Effector CD8-positive, alpha-beta T cell (primary cell): ENCODE measurements around the gene CCT4.
A peak's percentile ranks its signal among the peaks of the same experiment; 100 is the strongest.
"Not testable (repeated sequence)": the region's sequence is repeated elsewhere in the genome, so short reads cannot be mapped to it uniquely, and the experiment has no call there.

Experiments
- DNase-seq: peaks from one replicate; lab custom pipeline; 2025; lab: John Stamatoyannopoulos, UW
- total RNA-seq, 4 experiments: gene quantifications; one replicate each; lab custom pipeline; 2026; lab: John Stamatoyannopoulos, UW

CCT4 gene
- 148 to 404 (median 164) reads per million in 4 experiments for total RNA-seq

DNA sequence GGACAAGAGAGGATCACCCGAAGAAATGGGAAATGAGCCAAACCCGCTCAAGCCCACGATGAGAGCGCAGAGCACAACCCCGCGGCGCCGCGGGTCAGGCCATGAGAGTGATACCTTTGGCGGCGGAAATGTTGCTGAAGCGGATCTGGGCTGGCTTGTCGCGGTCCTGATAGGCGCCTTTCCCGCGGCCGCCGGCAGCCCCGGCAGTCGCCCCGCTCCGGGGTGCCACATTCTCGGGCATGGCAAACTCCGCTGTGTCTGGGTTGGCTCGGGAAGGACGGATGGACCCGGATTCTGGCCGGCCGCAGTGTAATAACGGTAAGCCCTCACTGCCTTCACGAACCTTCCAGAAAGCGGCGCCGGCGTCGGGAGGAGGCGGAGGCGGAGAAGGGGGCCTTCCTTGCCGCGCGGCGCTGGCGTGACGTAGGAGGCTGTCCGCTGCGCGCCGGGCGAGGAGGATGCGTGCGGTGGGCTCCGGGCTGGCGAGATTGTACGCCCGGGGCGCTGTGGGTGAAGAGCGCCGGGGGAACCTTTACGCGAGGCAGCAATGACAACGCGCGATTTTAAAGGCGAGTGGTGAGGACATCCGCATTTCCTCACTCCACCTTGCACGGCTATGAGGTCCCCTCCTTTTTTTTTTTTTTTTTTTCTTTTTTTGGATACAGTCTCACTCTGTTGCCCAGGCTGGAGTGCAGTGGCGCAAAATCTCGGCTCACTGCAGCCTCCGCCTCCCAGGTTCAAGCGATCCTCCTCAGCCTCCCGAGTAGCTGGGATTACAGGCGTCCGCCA is at the start of gene CCT4:
CCT4 (minus strand) TSS at position 390 of the 789 bp plus-strand sequence; CDS start at position 241, 149 bp downstream.
- peak; percentile 88 for DNase-seq

GRCh38 chr2:61937886-61938285 is 49.4 kb upstream of the CCT4 start:
- DNase-seq: no peak

DNA sequence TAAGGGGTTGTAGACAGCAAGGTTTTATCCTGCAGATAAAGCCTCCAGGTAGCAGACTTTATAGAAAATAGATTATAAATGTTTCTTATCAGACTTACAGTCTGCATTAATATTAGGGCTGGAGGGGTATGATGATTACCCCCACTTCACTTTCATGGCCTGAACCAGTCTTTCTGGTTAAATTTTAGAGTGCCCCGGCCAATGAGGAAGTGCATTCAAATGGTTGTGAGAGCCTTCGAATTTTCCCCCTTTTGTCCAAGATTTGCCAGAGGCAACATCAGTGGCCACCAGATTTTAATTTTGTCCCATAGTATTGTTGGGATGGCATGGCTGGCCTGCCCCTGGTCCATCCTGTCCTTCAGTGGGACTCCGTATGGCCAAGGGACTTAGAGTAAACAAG is 48.6 kb upstream of the CCT4 start:
- DNase-seq: no peak

GRCh38 chr2:61928826-61929461 is 40.5 kb upstream of the CCT4 start:
- DNase-seq: no peak

- no peak for DNase-seq
Measured at GRCh38 chr2:61926531-61927477, 38.3 kb upstream of the CCT4 start.

DNA sequence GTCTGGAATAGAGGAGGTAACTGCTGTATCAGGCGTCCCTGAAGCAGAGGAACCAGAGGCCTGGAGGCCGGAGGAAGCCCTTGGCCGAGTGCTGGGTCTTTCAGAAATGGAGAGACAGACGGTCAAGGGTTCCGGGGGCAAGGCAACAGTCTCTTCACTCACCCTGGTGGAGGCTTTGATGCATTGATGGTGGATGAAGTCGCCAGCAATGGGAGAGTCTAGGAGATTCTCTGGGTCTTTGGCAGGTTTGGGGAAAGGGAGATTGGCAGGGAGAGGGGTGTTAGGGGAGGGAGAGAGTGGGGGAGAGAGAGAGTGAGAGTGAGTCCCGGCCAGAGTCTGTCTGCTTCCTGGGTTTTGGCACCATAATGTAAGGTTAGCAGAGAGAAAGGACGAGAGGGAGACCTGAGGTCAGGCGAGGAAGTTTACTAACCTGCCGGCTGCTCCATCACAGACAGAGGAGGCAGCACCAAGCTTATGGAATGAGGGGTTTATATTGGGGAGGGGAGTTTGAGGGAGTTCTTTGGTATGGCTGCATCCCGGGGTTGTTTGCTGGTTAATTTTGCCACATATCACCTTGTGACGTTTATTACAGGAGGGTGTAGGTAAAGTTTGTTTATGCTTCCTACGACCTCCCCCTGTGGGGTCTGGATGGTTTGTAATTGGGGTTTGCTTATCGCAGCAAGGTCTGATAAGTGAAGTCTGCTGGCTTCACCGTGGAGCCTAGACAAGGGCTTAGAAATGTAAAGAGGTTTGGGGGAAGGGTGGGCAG is 36.6 kb upstream of the CCT4 start:
- no peak for DNase-seq

DNA sequence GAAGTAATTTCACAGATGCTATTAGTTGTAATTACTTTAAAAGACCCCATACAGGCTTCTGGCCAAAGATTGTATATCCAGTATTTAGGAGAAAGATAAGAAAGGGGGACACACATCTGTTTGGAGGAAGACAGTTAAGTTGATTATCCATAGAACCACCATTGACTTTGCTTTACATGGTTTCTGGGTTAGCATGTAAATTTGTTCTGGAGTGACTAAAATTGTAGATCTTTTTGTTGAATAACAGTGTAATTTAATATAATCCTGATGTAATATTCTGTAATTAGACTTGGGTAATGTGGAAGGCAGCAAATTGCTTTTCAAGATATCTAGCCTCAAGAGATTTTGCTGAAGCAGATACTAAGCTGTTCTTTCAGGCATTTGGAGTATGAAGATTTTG is 34.3 kb upstream of the CCT4 start:
- DNase-seq: no peak

GRCh38 chr2:61920548-61920947 is 32.1 kb upstream of the CCT4 start:
- no peak for DNase-seq

DNA sequence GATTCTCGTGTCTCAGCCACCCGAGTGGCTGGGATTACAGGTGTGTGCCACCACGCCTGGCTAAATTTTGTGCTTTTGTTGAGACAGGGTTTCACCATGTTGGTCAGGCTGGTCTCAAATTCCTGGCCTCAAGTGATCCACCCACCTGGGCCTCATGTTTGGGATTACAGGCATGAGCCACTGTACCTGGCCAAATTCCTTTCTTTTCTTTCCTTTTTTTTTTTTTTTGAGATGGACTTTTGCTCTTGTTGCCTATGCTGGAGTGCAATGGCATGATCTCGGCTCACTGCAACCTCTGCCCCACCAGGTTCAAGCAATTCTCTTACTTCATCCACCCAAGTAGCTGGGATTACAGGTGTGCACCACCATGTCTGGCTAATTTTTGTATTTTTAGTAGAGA is 26.3 kb upstream of the CCT4 start:
- DNase-seq: not testable (repeated sequence)

DNA sequence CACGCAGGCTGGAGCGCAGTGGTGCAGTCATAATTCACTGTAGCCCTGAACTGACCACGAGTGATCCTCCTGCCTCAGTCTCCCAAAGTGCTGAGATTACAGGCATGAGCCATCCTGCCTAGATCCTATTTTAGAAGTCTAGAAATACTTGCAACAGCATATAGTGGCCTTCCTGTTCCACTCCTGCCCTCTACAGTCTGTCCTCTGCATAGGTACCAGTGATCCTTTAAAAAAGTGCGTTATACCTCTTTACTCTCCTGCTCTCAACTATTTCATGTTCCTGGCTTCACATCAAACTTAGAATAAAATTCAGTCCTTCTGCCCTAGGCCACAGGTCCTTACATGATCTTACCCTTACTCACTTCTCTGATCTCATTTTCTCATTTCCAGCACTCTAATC is 23.1 kb upstream of the CCT4 start:
- no peak for DNase-seq

- DNase-seq: no peak
Measured at GRCh38 chr2:61910603-61911002, 22.1 kb upstream of the CCT4 start.

- DNase-seq: no peak
Measured at GRCh38 chr2:61909116-61909515, 20.7 kb upstream of the CCT4 start.

DNA sequence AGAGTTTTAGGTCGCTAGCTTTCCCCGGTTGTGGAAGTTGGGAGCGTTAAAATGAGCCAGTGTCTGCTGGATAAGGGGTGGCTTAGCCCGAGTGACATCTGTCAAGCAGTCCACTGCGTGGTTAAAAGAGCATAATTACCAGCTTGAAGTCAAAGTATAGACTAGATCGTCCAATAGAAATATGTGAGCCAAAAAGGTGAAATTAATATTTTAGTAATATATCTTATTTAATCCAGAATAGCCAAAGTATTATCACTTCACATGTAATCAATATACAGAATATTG is 17.7 kb upstream of the CCT4 start:
- no peak for DNase-seq

GRCh38 chr2:61905372-61906185 is 17.1 kb upstream of the CCT4 start, which contains the start of gene COMMD1:
COMMD1 (plus strand) TSS chr2:61905674; CDS start chr2:61905679, 5 bp downstream.
- peak; percentile 59 for DNase-seq

DNA sequence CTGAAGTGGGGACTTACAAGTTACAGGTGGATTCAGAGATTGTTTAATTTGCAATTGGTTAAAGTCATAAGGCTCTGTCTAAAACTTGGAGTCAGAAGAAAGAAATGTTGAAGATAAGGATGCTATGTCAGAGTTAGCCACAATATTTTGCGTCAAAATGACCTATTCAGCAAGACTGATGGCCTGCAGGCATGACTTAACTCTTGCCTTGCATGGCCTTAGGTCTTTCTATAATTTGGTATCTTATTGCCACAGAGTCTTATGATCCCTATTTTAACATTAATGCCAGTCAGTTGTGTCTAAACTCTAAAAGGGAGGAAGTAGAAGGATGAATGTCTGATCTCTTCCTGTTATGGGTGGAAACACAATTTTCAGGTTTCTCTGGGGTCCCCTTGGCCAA is 11.8 kb upstream of the CCT4 start:
- DNase-seq: no peak

DNA sequence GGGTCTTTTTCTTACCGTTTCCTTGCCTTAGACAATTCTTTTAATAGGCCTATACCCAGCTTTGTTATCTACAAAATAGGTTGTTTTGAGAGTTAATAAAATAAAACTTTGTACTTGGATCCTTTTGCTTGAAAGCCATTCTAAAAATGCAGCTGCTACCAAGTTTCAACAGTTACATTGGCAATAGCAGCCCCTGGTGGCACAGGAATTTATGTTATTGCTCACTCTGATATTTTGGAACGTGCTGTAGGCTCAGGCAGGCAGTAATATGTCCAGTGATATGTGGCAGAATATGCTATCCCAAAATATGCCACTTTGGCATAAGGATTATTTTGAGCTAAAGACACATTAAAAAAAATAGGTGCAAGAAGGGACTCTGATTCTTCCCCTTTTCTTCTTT is 10.4 kb upstream of the CCT4 start:
- no peak for DNase-seq

- no peak for DNase-seq
Measured at GRCh38 chr2:61887717-61888266, 664 bp downstream of the CCT4 start.

DNA sequence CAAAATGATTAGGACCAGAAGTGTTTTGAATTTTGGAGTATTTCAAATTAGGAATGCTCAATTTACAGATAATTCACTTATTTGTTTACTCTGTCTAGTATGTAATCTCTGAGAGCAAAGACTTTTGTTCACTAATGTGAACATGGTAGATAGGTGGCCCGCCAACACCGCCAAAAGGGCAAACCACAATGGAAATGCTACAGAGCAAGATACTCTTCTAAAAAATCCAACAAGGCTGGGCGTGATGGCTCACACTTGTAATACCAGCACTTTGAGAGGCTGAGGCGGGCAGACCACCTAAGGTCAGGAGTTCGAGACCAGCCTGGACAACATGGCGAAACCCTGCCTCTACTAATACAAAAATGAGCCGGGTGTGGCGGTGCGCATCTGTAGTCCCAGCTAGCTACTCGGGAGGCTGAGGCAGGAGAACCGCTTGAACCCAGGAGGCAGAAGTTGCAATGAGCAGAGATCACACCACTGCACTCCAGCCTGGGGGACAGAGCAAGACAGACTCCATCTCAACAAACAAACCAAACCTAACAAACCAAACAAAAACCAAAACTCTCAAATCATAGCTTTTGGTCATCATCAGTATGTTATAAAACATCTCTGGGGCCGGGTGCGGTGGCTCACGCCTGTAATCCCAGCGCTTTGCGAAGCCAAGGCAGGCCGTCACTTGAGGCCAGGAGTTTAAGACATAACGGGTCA is 2.4 kb downstream of the CCT4 start:
- no peak for DNase-seq

DNA sequence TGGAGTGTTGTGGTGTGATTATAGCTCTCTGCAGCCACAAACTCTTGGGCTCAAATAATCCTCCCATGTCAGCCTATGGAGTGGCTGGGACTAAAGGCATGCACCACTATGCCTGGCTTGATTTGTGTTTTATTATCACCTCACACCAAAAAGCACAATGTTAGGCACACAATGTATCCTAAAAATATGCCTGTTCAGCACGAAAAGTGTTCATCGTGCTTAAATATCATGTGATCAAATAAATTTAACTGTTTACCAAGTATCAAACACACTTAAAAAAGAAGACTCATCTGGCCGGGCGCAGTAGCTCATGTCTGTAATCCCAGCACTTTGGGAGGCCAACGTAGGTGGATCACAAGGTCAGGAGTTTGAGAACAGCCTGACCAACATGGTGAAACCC is 5.6 kb downstream of the CCT4 start:
- DNase-seq: no peak

GRCh38 chr2:61879351-61879750 is 9.1 kb downstream of the CCT4 start:
- DNase-seq: not testable (repeated sequence)
